SK-N-SH treated with all-trans-retinoic acid at 6 μM for 48 hours (cell line): Measurements from ENCODE around the gene CARD10.

Source experiments
- BACH2 ChIP-seq: fragments of 250-450 bp; sonication (Bioruptor Pico); IDR thresholded peaks from 2 replicates; pipeline ENCODE4 v1.9.0; 2021; ENCODE audit warnings: mild to moderate bottlenecking, borderline replicate concordance
- CSDC2 ChIP-seq: fragments of 250-450 bp; sonication (Bioruptor Pico); IDR thresholded peaks from 2 replicates; pipeline ENCODE4 v1.5.0; 2020; ENCODE audit warnings: mild to moderate bottlenecking, moderate library complexity

DNA sequence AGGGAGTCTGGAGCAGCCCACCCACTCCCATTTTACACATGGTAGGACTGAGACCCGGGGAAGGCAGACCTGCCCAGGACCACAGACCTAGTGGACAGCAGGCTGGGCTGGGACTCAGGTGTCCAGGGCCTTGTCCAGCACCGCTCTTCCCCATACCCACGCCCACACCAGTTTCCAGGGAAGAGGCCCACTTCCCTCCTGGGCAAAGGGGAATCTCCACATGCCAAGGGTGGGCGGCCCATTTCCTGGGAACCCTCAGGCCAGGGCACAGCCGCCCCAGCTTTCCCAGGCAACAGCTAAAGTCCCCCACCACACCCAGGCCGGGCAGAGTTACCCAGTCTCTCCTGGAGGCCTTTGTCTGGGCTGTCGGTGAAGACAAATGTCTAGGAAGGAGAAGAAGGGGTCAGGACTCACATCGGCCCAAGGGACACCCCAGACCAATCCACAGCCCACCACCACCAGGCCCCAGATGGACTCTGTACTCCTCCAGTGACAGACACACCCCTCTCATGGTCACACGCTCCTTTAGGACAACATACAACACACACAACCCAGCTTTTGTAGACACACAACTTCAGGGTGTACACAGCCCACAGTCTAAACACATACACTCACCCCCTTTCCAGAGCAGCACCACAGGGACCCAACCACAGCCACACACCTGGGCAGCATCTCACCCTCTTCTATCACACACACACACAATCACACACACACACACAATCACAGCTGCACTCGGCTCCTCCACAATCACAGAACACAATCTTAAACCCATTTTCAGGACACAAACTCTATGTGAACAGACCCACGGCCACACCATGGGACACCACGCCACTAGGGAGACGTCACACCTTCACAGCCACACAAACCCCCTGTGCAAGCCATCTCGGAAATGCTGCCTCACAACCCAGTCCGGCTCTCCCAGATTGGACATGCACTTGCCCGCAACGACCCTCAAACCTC, 38.5 kb downstream of the CARD10 start:
- TF ChIP-seq CSDC2 (CRISPR knock-in tag), result no peak
- no peak for TF ChIP-seq BACH2 (CRISPR knock-in tag)
